ENCODE measurements around the gene TEAD3.
"Not testable (repeated sequence)": the region's sequence is repeated elsewhere in the genome, so short reads cannot be mapped to it uniquely, and the experiment has no call there.

- TF ChIP-seq, protein P1, sequence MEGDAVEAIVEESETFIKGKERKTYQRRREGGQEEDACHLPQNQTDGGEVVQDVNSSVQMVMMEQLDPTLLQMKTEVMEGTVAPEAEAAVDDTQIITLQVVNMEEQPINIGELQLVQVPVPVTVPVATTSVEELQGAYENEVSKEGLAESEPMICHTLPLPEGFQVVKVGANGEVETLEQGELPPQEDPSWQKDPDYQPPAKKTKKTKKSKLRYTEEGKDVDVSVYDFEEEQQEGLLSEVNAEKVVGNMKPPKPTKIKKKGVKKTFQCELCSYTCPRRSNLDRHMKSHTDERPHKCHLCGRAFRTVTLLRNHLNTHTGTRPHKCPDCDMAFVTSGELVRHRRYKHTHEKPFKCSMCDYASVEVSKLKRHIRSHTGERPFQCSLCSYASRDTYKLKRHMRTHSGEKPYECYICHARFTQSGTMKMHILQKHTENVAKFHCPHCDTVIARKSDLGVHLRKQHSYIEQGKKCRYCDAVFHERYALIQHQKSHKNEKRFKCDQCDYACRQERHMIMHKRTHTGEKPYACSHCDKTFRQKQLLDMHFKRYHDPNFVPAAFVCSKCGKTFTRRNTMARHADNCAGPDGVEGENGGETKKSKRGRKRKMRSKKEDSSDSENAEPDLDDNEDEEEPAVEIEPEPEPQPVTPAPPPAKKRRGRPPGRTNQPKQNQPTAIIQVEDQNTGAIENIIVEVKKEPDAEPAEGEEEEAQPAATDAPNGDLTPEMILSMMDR (IDR thresholded peaks at IDR 0.05; ENCODE audit: insufficient read depth, low read depth, low read length): not testable (repeated sequence)
- TF ChIP-seq EZH2 (IDR thresholded peaks at IDR 0.05; ENCODE audit: insufficient read depth, low read length): not testable (repeated sequence)
Measured at GRCh38 chr6:35432702-35433101, 64.2 kb downstream of the TEAD3 start.

Data from astrocyte (in vitro differentiated cells and primary cell).